GM21717 (cell line): ENCODE measurements around the gene OOSP3.
"Not testable (repeated sequence)": the region's sequence is repeated elsewhere in the genome, so short reads cannot be mapped to it uniquely, and the experiment has no call there.

ENCODE experiments used
- ATAC-seq: cut with Tn5 transposase; IDR thresholded peaks from one replicate; pipeline ENCODE4 v1.9.1; 2021; ENCODE audit warnings: mild to moderate bottlenecking, moderate library complexity; ENCODE audit not compliant: unreplicated experiment

Gene OOSP3

GRCh38 chr11:59875856-59876519 is 2.6 kb upstream of the OOSP3 start:
- ATAC-seq: no peak

GRCh38 chr11:59877325-59877724 is 1.3 kb upstream of the OOSP3 start:
- ATAC-seq: no peak

GRCh38 chr11:59877784-59878183 is 798 bp upstream of the OOSP3 start:
- ATAC-seq: no peak

- ATAC-seq: no peak
These were observed 985 bp downstream of the OOSP3 start for GRCh38 chr11:59879567-59879966.

- ATAC-seq: no peak
These were observed 5.0 kb downstream of the OOSP3 start for GRCh38 chr11:59883597-59883996.

GRCh38 chr11:59887156-59887555 is 8.6 kb downstream of the OOSP3 start:
- ATAC-seq: not testable (repeated sequence)

- no peak for ATAC-seq
These were observed 13.2 kb downstream of the OOSP3 start for GRCh38 chr11:59891781-59892181.

GRCh38 chr11:59894616-59895015 is 16.0 kb downstream of the OOSP3 start:
- no peak for ATAC-seq

GRCh38 chr11:59898046-59898445 is 19.5 kb downstream of the OOSP3 start:
- ATAC-seq: no peak

GRCh38 chr11:59898650-59899049 is 20.1 kb downstream of the OOSP3 start:
- ATAC-seq: no peak

- no peak for ATAC-seq
These were observed 20.9 kb downstream of the OOSP3 start for GRCh38 chr11:59899532-59899931.

GRCh38 chr11:59900366-59901126 is 22.0 kb downstream of the OOSP3 start:
- ATAC-seq: no peak

- no peak for ATAC-seq
These were observed 22.7 kb downstream of the OOSP3 start for GRCh38 chr11:59901306-59901705.

GRCh38 chr11:59903569-59903968 is 25.0 kb downstream of the OOSP3 start:
- ATAC-seq: not testable (repeated sequence)

- no peak for ATAC-seq
These were observed 39.9 kb downstream of the OOSP3 start for GRCh38 chr11:59918480-59918879.

GRCh38 chr11:59918987-59919589 is 40.5 kb downstream of the OOSP3 start:
- no peak for ATAC-seq

- no peak for ATAC-seq
These were observed 45.2 kb downstream of the OOSP3 start for GRCh38 chr11:59923813-59924212.

GRCh38 chr11:59931688-59932087 is 53.1 kb downstream of the OOSP3 start:
- no peak for ATAC-seq

- ATAC-seq: no peak
These were observed 59.5 kb downstream of the OOSP3 start, which contains the start of gene OOSP1 for GRCh38 chr11:59938132-59938531. OOSP1 (plus strand) TSS chr11:59938432; CDS start chr11:59938455, 23 bp downstream.

GRCh38 chr11:59938718-59939117 is 60.1 kb downstream of the OOSP3 start:
- ATAC-seq: no peak

- ATAC-seq: no peak
These were observed 60.9 kb downstream of the OOSP3 start for GRCh38 chr11:59939482-59939881.

- ATAC-seq: no peak
These were observed 62.5 kb downstream of the OOSP3 start for GRCh38 chr11:59941091-59941490.
